Measurements from ENCODE around the gene ADCY4.

Gene ADCY4

DNA sequence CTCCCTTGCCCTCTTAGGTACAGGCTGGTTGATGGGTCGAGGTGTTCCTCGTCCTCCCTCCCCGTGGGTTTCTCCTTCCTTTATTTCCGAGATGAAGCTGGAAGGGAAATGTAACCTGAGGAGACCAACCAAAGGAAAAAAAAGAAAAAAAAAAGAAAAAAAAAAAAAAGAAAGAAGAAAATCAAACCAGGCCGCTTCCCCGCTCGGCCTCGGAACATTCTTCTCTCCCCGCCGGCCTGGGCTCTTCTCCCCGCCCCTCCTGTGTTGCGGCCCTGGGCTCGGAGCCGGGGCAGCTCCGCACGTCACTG lies 31.5 kb upstream of the ADCY4 start:
- TF ChIP-seq, protein P1, sequence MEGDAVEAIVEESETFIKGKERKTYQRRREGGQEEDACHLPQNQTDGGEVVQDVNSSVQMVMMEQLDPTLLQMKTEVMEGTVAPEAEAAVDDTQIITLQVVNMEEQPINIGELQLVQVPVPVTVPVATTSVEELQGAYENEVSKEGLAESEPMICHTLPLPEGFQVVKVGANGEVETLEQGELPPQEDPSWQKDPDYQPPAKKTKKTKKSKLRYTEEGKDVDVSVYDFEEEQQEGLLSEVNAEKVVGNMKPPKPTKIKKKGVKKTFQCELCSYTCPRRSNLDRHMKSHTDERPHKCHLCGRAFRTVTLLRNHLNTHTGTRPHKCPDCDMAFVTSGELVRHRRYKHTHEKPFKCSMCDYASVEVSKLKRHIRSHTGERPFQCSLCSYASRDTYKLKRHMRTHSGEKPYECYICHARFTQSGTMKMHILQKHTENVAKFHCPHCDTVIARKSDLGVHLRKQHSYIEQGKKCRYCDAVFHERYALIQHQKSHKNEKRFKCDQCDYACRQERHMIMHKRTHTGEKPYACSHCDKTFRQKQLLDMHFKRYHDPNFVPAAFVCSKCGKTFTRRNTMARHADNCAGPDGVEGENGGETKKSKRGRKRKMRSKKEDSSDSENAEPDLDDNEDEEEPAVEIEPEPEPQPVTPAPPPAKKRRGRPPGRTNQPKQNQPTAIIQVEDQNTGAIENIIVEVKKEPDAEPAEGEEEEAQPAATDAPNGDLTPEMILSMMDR (IDR thresholded peaks at IDR 0.05; ENCODE audit: low read depth, low read length) = no peak
- no peak for DNase-seq (ENCODE audit: low read depth in 2 of 2)
- H3K4me3 ChIP-seq (replicated peaks in 1 of 2; ENCODE audit: low read depth in 2 of 2, low read length in 2 of 2) = peak overlapping the region; percentile 1 to 46

DNA sequence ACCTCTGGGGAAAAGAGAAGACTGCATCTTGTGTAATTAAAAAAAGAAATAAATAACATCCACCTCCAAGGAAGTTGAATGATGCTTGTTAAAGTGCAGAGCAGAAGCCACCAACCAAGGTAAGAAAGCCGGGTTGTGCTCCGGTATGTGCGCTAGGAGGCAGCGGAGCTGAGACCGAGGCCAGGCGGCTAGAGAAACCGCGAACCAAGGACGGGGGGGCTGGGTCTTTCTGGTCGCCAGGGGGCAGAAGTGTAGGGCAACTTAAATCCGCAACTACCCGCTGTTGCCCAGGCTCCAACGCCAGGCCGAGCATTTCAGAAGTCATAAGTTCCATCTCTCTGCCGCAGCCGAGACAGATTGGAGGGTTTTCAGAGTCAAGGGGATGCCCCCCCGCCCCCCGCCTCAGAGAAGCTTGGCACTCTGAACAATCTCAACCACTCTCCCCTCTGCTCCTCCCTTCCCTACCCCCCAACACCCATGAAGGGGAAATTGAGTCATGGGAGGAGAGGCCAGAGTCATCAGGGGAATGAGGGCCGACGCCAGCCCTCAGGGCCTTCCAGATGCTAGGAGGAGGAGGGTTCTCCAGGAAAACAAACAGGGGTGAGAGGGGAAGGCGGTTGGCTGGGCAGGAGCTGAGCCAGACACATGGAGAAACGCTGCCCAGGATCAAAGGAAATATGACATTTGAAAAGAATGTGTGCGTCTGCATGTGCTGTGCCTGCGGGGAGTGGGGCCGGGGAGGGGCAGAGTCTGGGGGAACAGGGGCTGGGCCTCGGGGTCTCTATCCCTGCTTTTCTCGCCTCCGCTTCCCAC lies 30.9 kb upstream of the ADCY4 start:
- peak; percentile 96 to 97 for DNase-seq (ENCODE audit: low read depth in 2 of 2)
- TF ChIP-seq, protein P1 (IDR thresholded peaks at IDR 0.05; ENCODE audit: low read depth, low read length) = peak; percentile 92
- H3K4me3 ChIP-seq (replicated peaks in 1 of 2; ENCODE audit: low read depth in 2 of 2, low read length in 2 of 2) = peak overlapping the region; percentile 1 to 46

DNA sequence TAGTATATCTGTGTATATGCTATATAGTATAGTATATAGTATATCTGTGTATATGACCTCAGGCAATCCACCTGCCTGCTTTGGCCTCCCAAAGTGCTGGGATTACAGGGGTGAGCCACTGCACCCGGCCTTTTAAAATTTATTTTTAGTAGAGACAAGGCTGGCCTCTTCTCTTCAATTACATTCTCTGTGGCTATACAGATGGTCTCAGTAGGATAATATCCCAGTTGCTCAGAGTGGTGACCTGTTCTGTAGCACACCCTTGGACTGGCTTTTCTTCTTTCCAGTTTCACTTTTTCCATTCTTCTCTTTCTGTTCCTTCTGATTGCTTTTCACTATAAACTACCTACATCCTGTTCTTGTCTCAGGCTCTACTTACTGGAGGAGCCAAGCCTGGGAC lies 30.0 kb upstream of the ADCY4 start:
- H3K4me3 ChIP-seq (replicated peaks in 1 of 2; ENCODE audit: low read depth in 2 of 2, low read length in 2 of 2) = no peak overlapping the region
- DNase-seq (ENCODE audit: low read depth in 2 of 2) = no peak
- TF ChIP-seq, protein P1 (IDR thresholded peaks at IDR 0.05; ENCODE audit: low read depth, low read length) = no peak

DNA sequence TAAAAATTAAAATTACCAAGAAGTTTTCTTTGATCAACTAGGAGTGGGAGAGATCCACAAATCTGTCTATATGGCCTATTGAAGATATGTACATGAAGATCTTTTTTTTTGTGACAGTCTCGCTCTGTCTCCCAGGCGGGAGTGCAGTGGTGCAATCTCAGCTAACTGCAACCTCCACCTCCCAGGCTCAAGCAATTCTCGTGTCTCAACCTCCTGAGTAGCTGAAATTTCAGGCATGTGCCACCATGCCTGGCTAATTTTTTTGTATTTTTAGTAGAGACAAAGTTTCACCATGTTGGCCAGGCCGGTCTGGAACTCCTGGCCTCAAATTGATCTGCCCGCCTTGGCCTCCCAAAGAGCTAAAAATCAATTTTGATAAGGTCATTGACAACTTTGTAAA lies 28.5 kb upstream of the ADCY4 start:
- TF ChIP-seq, protein P1 (IDR thresholded peaks at IDR 0.05; ENCODE audit: low read depth, low read length) = no peak
- DNase-seq (ENCODE audit: low read depth in 2 of 2) = no peak
- no peak overlapping the region for H3K4me3 ChIP-seq (replicated peaks in 1 of 2; ENCODE audit: low read depth in 2 of 2, low read length in 2 of 2)

DNA sequence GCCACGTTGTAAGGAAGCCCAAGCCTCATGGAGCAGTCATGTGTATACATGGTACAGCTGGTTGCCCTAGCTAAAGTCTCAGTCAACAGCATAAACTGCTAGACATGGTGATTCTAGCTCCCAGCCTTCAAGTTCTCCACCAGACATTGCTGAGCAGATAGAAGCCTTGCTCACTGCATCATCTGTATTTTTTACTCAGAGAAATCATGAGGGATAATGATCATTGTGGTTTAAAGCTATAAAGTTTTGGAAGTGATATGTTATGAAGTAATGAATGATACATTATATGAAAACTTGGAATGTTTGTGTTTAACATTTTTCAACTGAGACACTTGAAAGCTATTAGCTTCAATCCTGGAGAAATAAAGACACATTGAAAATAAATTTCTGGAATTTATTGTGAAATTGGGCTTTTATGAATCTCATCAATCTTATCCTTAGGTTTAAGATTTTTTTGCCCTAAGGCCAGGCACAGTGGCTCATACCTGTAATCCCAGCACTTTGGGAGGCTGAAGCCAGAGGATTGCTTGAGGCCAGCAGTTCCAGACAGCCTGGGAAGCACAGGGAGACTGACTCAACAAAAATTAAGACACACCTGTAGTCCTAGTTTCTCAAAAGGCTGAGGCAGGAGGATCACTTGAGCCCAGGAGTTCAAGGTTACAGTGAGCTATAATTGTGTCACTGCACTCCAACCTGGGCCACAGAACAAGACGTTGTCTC lies 27.5 kb upstream of the ADCY4 start:
- TF ChIP-seq, protein P1 (IDR thresholded peaks at IDR 0.05; ENCODE audit: low read depth, low read length) = no peak
- DNase-seq (ENCODE audit: low read depth in 2 of 2) = no peak
- H3K4me3 ChIP-seq (replicated peaks in 1 of 2; ENCODE audit: low read depth in 2 of 2, low read length in 2 of 2) = no peak overlapping the region

DNA sequence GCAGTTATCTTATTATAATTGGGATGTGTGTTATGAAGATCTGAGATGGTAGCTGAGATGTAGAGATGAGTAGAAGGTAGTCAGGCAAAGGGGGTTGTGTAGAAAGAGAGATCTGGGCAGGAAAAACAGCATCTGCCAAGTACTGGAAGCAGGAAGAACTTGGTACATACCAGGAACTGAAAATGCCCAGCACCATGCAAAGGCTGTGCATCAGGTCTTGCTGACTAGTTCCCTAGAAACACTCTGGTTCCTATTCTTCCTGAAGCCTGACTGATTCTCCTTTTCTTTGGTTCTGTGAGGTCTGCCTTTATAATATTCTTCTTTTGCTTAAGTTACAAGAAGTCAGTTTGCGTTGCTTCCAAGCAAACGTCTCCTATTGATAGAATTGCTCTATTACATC lies 26.5 kb upstream of the ADCY4 start:
- DNase-seq (ENCODE audit: low read depth in 2 of 2) = no peak
- TF ChIP-seq, protein P1 (IDR thresholded peaks at IDR 0.05; ENCODE audit: low read depth, low read length) = no peak

More for the DNA sequence above, 26.5 kb upstream of the ADCY4 start:
- no peak overlapping the region for H3K4me3 ChIP-seq (replicated peaks in 1 of 2; ENCODE audit: low read depth in 2 of 2, low read length in 2 of 2)
